ENCODE results near the gene ALOX5. TPM values are rescaled to one million over a fixed set of nuclear protein-coding genes. Genes with fewer than 3 reads are reported as not detected.
"Not testable (repeated sequence)": the region's sequence is repeated elsewhere in the genome, so short reads cannot be mapped to it uniquely, and the experiment has no call there.

The ALOX5 gene
- polyA plus RNA-seq: 10 to 100 TPM in 3 of 4 donors, 1 to 10 TPM in 1; 7.4 to 20.9 (median 13.8) TPM
- long read RNA-seq, donor 1, transcript ALOX5-201 (14 exons, 2,506 nt): major isoform, 6 of 7 reads
- long read RNA-seq, donor 1, partial matches to known transcripts: 0 of 7 reads
- long read RNA-seq, donor 1, other reads (novel, unspliced or antisense): 0 of 7 reads
- long read RNA-seq, donor 2, partial matches to known transcripts: 0 of 3 reads
- long read RNA-seq, donor 2, other reads (novel, unspliced or antisense): 0 of 3 reads
- long read RNA-seq, donor 3, partial matches to known transcripts: 0 of 2 reads
- long read RNA-seq, donor 3, other reads (novel, unspliced or antisense): 0 of 2 reads
- long read RNA-seq, donor 4: 0 reads
- long read RNA-seq, donor 5, partial matches to known transcripts: 0 of 1 reads
- long read RNA-seq, donor 5, other reads (novel, unspliced or antisense): 0 of 1 reads
- long read RNA-seq, donor 6, partial matches to known transcripts: 0 of 4 reads
- long read RNA-seq, donor 6, other reads (novel, unspliced or antisense): 0 of 4 reads
- long read RNA-seq, donor 7: 0 reads
- long read RNA-seq, donor 8: 0 reads
- long read RNA-seq, donor 9: 0 reads
- long read RNA-seq, donor 10: 0 reads

DNA sequence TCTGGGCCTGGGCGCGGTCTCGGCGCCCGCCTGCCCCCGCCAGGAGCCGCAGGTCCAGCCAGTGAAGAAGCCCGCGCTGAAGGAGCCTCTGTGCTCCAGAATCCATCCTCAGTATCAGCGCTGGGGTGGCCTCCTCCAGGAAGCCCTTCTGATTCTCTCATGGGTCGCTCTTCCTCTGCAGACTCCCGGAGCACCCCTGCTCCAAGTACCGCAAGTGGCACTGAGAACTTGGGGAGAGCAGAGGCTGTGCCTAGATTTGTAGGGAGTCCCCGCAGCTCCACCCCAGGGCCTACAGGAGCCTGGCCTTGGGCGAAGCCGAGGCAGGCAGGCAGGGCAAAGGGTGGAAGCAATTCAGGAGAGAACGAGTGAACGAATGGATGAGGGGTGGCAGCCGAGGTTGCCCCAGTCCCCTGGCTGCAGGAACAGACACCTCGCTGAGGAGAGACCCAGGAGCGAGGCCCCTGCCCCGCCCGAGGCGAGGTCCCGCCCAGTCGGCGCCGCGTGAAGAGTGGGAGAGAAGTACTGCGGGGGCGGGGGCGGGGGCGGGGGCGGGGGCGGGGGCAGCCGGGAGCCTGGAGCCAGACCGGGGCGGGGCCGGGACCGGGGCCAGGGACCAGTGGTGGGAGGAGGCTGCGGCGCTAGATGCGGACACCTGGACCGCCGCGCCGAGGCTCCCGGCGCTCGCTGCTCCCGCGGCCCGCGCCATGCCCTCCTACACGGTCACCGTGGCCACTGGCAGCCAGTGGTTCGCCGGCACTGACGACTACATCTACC is at the start of gene ALOX5:
Gene ALOX5, plus strand, starts transcription at position 641 of the 774 bp plus-strand sequence. Its CDS starts 64 bp downstream, at position 705.
- peak within 1 kb of the TSS in 1 of 3 donors; percentile 66 for H3K27ac ChIP-seq (ENCODE audit: low read depth in 1 of 3, low read length in 2 of 3)
- WGBS, 3 donors: 1 to 2% (median 2%) methylated on average over 36 to 59 of the region's 59 CpGs
- FAIRE-seq: no peak

DNA sequence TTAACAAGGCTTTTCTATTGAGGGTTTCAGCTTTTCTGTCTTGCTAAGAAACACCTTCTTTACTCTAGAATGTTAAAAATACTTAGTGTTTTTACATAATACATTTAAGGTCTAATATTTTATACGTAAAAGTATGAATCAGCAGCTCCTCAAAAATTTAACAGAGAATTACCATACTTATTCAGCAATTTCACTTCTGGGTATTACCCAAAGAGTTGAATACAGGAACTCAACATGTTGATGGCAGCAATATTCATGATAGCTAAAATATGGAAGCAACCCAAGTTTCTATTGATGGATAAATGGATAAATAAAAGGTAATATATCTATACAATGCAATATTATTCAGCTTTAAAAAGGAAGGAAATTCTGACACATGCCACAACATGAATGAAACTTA is 48.9 kb upstream of the ALOX5 start:
- no peaks in the 10 kb centered on the region for H3K4me1 ChIP-seq (ENCODE audit: control insufficient read depth in 3 of 3, insufficient read depth in 2 of 3, low read depth in 1 of 3, low read length in 2 of 3)
- H3K27ac ChIP-seq (ENCODE audit: low read depth in 1 of 3, low read length in 2 of 3): no peak overlapping the region
- no peaks in the 10 kb centered on the region for H3K9me3 ChIP-seq (ENCODE audit: control insufficient read depth in 2 of 2, insufficient read depth in 1 of 2, low read depth in 1 of 2, low read length in 1 of 2)
- no peak for DNase-seq
- 73 to 98% (median 85%) methylated on average over 1 of the region's 1 CpG for WGBS, 3 donors
- H3K4me3 ChIP-seq (ENCODE audit: low read depth in 1 of 3, low read length in 3 of 3): no peak overlapping the region
- FAIRE-seq: no peak
- no peaks in the 10 kb centered on the region for H3K36me3 ChIP-seq (ENCODE audit: control insufficient read depth in 3 of 3, insufficient read depth in 2 of 3, low read depth in 1 of 3, low read length in 3 of 3)
- H3K27me3 ChIP-seq (ENCODE audit: control insufficient read depth in 3 of 3, insufficient read depth in 3 of 3, low read length in 3 of 3): no peaks in the 10 kb centered on the region

More for the DNA sequence above, at the start of gene ALOX5:
- peak within 1 kb of the TSS; percentile 20 to 34 (median 34) for H3K4me3 ChIP-seq (ENCODE audit: low read depth in 1 of 3, low read length in 3 of 3)
- peaks cover 3 to 21% (median 4%) of the 10 kb centered on the region in 3 donors for H3K27me3 ChIP-seq (ENCODE audit: control insufficient read depth in 3 of 3, insufficient read depth in 3 of 3, low read length in 3 of 3)
- no peaks in the 10 kb centered on the region for H3K9me3 ChIP-seq (ENCODE audit: control insufficient read depth in 2 of 2, insufficient read depth in 1 of 2, low read depth in 1 of 2, low read length in 1 of 2)
- H3K4me1 ChIP-seq (ENCODE audit: control insufficient read depth in 3 of 3, insufficient read depth in 2 of 3, low read depth in 1 of 3, low read length in 2 of 3): peaks cover 0 to 38% (median 0%) of the 10 kb centered on the region in 3 donors
- no peaks in the 10 kb centered on the region for H3K36me3 ChIP-seq (ENCODE audit: control insufficient read depth in 3 of 3, insufficient read depth in 2 of 3, low read depth in 1 of 3, low read length in 3 of 3)
- peak; percentile 54 to 69 for DNase-seq

- not testable (repeated sequence) for H3K36me3 ChIP-seq (ENCODE audit: control insufficient read depth in 3 of 3, insufficient read depth in 2 of 3, low read depth in 1 of 3, low read length in 3 of 3); H3K27ac ChIP-seq (ENCODE audit: low read depth in 1 of 3, low read length in 2 of 3); H3K9me3 ChIP-seq (ENCODE audit: control insufficient read depth in 2 of 2, insufficient read depth in 1 of 2, low read depth in 1 of 2, low read length in 1 of 2); H3K4me1 ChIP-seq (ENCODE audit: control insufficient read depth in 3 of 3, insufficient read depth in 2 of 3, low read depth in 1 of 3, low read length in 2 of 3); DNase-seq; H3K4me3 ChIP-seq (ENCODE audit: low read depth in 1 of 3, low read length in 3 of 3); FAIRE-seq; H3K27me3 ChIP-seq (ENCODE audit: control insufficient read depth in 3 of 3, insufficient read depth in 3 of 3, low read length in 3 of 3)
- WGBS, 3 donors: 88 to 95% (median 95%) methylated on average over 1 of the region's 1 CpG
Observed at GRCh38 chr10:45326864-45327263, 47.2 kb upstream of the ALOX5 start.

DNA sequence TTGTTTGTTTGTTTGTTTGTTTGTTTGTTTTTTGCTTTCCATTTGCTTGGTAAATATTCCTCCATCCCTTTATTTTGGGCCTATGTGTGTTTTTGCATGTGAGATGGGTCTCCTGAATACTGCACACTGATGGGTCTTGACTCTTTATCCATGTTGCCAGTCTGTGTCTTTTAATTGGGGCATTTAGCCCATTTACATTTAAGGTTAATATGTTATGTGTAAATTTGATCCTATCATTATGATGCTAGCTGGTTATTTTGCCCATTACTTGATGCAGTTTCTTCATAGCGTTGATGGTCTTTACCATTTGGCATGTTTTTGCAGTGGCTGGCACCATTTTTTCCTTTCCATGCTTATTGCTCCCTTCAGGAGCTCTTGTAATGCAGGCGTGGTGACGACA is 42.2 kb upstream of the ALOX5 start:
- not testable (repeated sequence) for H3K36me3 ChIP-seq (ENCODE audit: control insufficient read depth in 3 of 3, insufficient read depth in 2 of 3, low read depth in 1 of 3, low read length in 3 of 3); H3K27me3 ChIP-seq (ENCODE audit: control insufficient read depth in 3 of 3, insufficient read depth in 3 of 3, low read length in 3 of 3); FAIRE-seq; H3K4me1 ChIP-seq (ENCODE audit: control insufficient read depth in 3 of 3, insufficient read depth in 2 of 3, low read depth in 1 of 3, low read length in 2 of 3); H3K4me3 ChIP-seq (ENCODE audit: low read depth in 1 of 3, low read length in 3 of 3); DNase-seq; H3K9me3 ChIP-seq (ENCODE audit: control insufficient read depth in 2 of 2, insufficient read depth in 1 of 2, low read depth in 1 of 2, low read length in 1 of 2); H3K27ac ChIP-seq (ENCODE audit: low read depth in 1 of 3, low read length in 2 of 3)
- 89 to 94% (median 93%) methylated on average over 3 of the region's 3 CpGs for WGBS, 3 donors

- H3K36me3 ChIP-seq (ENCODE audit: control insufficient read depth in 3 of 3, insufficient read depth in 2 of 3, low read depth in 1 of 3, low read length in 3 of 3): no peaks in the 10 kb centered on the region
- H3K9me3 ChIP-seq (ENCODE audit: control insufficient read depth in 2 of 2, insufficient read depth in 1 of 2, low read depth in 1 of 2, low read length in 1 of 2): peaks cover 0 to 10% of the 10 kb centered on the region in 2 donors
- H3K27me3 ChIP-seq (ENCODE audit: control insufficient read depth in 3 of 3, insufficient read depth in 3 of 3, low read length in 3 of 3): no peaks in the 10 kb centered on the region
- H3K4me1 ChIP-seq (ENCODE audit: control insufficient read depth in 3 of 3, insufficient read depth in 2 of 3, low read depth in 1 of 3, low read length in 2 of 3): no peaks in the 10 kb centered on the region
- 83 to 91% (median 84%) methylated on average over 1 of the region's 1 CpG for WGBS, 3 donors
- FAIRE-seq (no peak), DNase-seq (no peak)
- H3K4me3 ChIP-seq (ENCODE audit: low read depth in 1 of 3, low read length in 3 of 3): no peak overlapping the region
- no peak overlapping the region for H3K27ac ChIP-seq (ENCODE audit: low read depth in 1 of 3, low read length in 2 of 3)
Observed at GRCh38 chr10:45339894-45340293, 34.1 kb upstream of the ALOX5 start.

DNA sequence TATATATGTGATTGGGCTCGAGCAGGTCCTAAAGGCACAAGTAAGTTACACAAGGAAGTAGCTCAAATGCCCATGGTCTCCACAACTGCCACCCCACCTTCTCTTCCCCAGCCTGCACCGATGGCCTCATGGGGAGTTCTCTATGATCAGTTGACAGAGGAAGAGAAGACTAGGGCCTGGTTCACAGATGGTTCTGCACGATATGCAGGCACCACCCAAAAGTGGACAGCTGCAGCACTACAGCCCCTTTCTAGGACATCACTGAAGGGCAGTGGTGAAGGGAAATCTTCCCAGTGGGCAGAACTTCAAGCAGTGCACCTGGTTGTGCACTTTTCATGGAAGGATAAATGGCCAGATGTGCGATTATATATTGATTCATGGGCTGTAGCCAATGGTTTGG is 33.6 kb upstream of the ALOX5 start:
- not testable (repeated sequence) for H3K4me3 ChIP-seq (ENCODE audit: low read depth in 1 of 3, low read length in 3 of 3); DNase-seq; FAIRE-seq; H3K9me3 ChIP-seq (ENCODE audit: control insufficient read depth in 2 of 2, insufficient read depth in 1 of 2, low read depth in 1 of 2, low read length in 1 of 2); H3K27me3 ChIP-seq (ENCODE audit: control insufficient read depth in 3 of 3, insufficient read depth in 3 of 3, low read length in 3 of 3); H3K27ac ChIP-seq (ENCODE audit: low read depth in 1 of 3, low read length in 2 of 3); H3K36me3 ChIP-seq (ENCODE audit: control insufficient read depth in 3 of 3, insufficient read depth in 2 of 3, low read depth in 1 of 3, low read length in 3 of 3); H3K4me1 ChIP-seq (ENCODE audit: control insufficient read depth in 3 of 3, insufficient read depth in 2 of 3, low read depth in 1 of 3, low read length in 2 of 3)
- WGBS, 3 donors: 66 to 84% (median 77%) methylated on average over 4 of the region's 4 CpGs

GRCh38 chr10:45346652-45347335 is 27.2 kb upstream of the ALOX5 start:
- not testable (repeated sequence) for H3K4me3 ChIP-seq (ENCODE audit: low read depth in 1 of 3, low read length in 3 of 3); H3K27ac ChIP-seq (ENCODE audit: low read depth in 1 of 3, low read length in 2 of 3); H3K27me3 ChIP-seq (ENCODE audit: control insufficient read depth in 3 of 3, insufficient read depth in 3 of 3, low read length in 3 of 3); FAIRE-seq; DNase-seq; H3K36me3 ChIP-seq (ENCODE audit: control insufficient read depth in 3 of 3, insufficient read depth in 2 of 3, low read depth in 1 of 3, low read length in 3 of 3); H3K4me1 ChIP-seq (ENCODE audit: control insufficient read depth in 3 of 3, insufficient read depth in 2 of 3, low read depth in 1 of 3, low read length in 2 of 3)
- H3K9me3 ChIP-seq (ENCODE audit: control insufficient read depth in 2 of 2, insufficient read depth in 1 of 2, low read depth in 1 of 2, low read length in 1 of 2): peaks cover 0 to 23% of the 10 kb centered on the region in 2 donors
- WGBS, 3 donors: 89 to 93% (median 89%) methylated on average over 18 to 24 of the region's 24 CpGs

DNA sequence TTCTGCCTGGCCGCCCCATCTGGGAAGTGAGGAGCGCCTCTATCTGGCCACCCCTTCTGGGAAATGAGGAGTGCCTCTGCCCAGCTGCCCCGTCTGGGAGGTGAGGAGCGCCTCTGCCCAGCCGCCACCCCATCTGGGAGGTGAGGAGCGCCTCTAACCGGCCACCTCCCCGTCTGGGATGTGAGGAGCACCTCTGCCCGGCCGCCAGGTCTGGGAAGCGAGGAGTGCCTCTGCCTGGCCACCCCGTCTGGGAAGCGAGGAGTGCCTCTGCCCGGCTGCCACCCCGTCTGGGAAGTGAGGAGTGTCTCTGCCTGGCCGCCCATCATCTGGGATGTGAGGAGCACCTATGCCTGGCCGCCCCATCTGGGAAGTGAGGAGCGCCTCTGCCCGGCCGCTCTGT is 26.6 kb upstream of the ALOX5 start:
- not testable (repeated sequence) for DNase-seq

More for the DNA sequence above, 26.6 kb upstream of the ALOX5 start:
- not testable (repeated sequence) for H3K27ac ChIP-seq (ENCODE audit: low read depth in 1 of 3, low read length in 2 of 3); H3K4me3 ChIP-seq (ENCODE audit: low read depth in 1 of 3, low read length in 3 of 3); H3K27me3 ChIP-seq (ENCODE audit: control insufficient read depth in 3 of 3, insufficient read depth in 3 of 3, low read length in 3 of 3); FAIRE-seq; H3K36me3 ChIP-seq (ENCODE audit: control insufficient read depth in 3 of 3, insufficient read depth in 2 of 3, low read depth in 1 of 3, low read length in 3 of 3); H3K4me1 ChIP-seq (ENCODE audit: control insufficient read depth in 3 of 3, insufficient read depth in 2 of 3, low read depth in 1 of 3, low read length in 2 of 3)
- 93 to 98% (median 95%) methylated on average over 10 to 20 of the region's 20 CpGs for WGBS, 3 donors
- H3K9me3 ChIP-seq (ENCODE audit: control insufficient read depth in 2 of 2, insufficient read depth in 1 of 2, low read depth in 1 of 2, low read length in 1 of 2): peaks cover 0 to 23% of the 10 kb centered on the region in 2 donors

Data from small intestine (tissue), 16 donors.